Natural killer cell treated with Interleukin-12 subunit alpha and Interleukin-12 subunit beta and Interleukin-15 and Interleukin-18, amount 100 ng/mL, for 72 hours (primary cell): ENCODE measurements around the gene TRMO. TPM values are rescaled to one million over a fixed set of nuclear protein-coding genes. Genes with fewer than 3 reads are reported as not detected.
"Not testable (repeated sequence)": the region's sequence is repeated elsewhere in the genome, so short reads cannot be mapped to it uniquely, and the experiment has no call there.

Experiments used
- ATAC-seq, 2 donors: fragments of 150-1000 bp; cut with Tn5 transposase in 1 of 2; sonication (Bioruptor Pico), chemical (Tn5 transposase) in 1 of 2; 2 replicates each; pipeline ENCODE4 v1.10.0; 2021
- DNase-seq: peaks from one replicate; pipeline ENCODE4 v3.0.0; 2022; ENCODE audit warnings: low spot score
- H3K27ac Mint-ChIP-seq, 2 donors: 1 replicate in 1 of 2; 2 replicates in 1 of 2; pipeline ENCODE4 v1.8.0; 2022; ENCODE audit warnings: mixed read lengths in 2 of 2, mild to moderate bottlenecking in 1 of 2, moderate library complexity in 1 of 2
- H3K27me3 Mint-ChIP-seq, 2 donors: 1 replicate in 1 of 2; 2 replicates in 1 of 2; pipeline ENCODE4 v1.8.0; 2022; ENCODE audit warnings: mixed read lengths in 2 of 2
- H3K36me3 Mint-ChIP-seq: one replicate; pipeline ENCODE4 v1.8.0; 2022; ENCODE audit warnings: mixed read lengths
- H3K4me1 Mint-ChIP-seq, 2 donors: 1 replicate in 1 of 2; 2 replicates in 1 of 2; pipeline ENCODE4 v1.8.0; 2022; ENCODE audit warnings: low read depth in 2 of 2, mixed read lengths in 2 of 2, mild to moderate bottlenecking in 1 of 2
- H3K4me3 Mint-ChIP-seq: one replicate; pipeline ENCODE4 v1.8.0; 2022; ENCODE audit warnings: mixed read lengths
- H3K9me3 Mint-ChIP-seq: 2 replicates; pipeline ENCODE4 v1.8.0; 2022; ENCODE audit warnings: mixed read lengths
- total RNA-seq, 2 donors: library from RNA; stranded (reverse); gene quantifications; one replicate each; pipeline ENCODE4 v1.2.3, GENCODE V29; 2022

Gene TRMO, protein sequence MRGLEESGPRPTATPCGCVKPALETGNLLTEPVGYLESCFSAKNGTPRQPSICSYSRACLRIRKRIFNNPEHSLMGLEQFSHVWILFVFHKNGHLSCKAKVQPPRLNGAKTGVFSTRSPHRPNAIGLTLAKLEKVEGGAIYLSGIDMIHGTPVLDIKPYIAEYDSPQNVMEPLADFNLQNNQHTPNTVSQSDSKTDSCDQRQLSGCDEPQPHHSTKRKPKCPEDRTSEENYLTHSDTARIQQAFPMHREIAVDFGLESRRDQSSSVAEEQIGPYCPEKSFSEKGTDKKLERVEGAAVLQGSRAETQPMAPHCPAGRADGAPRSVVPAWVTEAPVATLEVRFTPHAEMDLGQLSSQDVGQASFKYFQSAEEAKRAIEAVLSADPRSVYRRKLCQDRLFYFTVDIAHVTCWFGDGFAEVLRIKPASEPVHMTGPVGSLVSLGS
- 10 to 100 TPM; 13.8 to 18.2 TPM for total RNA-seq

DNA sequence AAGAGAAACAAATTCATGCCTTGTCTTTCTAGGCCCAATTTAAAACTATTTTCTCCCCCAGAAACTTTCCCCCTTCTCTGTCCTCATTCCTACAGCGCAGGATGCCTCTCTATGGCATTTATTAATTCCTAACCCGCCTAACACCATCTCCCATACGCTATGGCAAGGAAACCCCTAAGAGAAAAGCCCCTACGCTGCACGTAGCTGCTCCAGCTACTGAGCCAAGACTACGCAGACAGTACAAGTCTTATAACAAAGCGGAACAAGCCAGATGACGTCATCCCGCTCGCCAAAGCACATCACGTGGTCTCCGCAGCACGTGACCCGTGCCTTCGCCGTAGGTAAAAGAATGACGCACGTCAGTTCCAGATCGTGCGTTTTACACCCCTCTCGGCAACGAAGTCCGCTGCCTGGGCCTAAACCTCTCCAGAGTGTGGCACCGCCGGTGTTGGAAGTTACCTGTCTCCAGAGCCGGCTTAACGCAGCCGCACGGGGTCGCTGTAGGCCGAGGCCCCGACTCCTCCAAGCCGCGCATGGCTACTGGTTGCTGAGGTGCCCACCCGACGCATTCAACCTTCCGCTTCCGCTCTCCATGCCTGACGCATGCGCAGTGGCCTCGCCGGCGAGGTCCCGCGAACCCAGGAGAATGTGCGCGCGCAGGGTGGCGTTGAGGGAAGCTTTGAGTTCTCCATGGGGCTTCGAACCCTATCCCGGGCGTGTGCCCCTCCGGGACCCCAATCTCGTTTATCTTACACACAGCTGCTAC, at the start of gene TRMO:
TRMO (minus strand) TSS at position 542 of the 766 bp plus-strand sequence; CDS start at position 535, 7 bp downstream.
- Mint-ChIP-seq H3K27ac (peak within 1 kb of the TSS; percentile 93 to 95), H3K27me3 (no peaks in the 10 kb centered on the region), H3K9me3 (no peaks in the 10 kb centered on the region), H3K4me1 (peaks cover 19 to 44% of the 10 kb centered on the region in 2 donors), H3K4me3 (peak within 1 kb of the TSS; percentile 89), H3K36me3 (no peaks in the 10 kb centered on the region)
- DNase-seq (peak; percentile 98), ATAC-seq (peak; percentile 94 to 96)

DNA sequence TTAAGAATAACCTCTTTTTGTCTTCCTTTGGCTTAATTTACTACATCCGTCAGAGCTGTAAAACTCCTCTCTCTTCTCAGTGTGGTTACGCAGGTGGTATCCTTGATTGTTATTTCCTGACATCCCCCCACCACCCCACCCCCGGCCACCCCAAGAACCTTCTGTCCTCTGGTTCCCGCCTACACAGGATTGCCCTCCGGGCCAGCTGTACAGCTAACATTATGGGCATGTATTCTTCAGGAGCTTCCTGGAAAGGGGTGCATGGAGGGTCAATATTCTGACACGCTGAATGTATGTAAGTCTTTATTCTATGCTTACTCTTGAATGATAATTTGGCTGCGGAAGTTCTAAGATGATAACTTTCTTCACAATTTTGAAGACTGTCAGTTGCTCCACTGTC, 47.9 kb upstream of the TRMO start:
- DNase-seq: no peak
- no peaks in the 10 kb centered on the region for H3K36me3 Mint-ChIP-seq

DNA sequence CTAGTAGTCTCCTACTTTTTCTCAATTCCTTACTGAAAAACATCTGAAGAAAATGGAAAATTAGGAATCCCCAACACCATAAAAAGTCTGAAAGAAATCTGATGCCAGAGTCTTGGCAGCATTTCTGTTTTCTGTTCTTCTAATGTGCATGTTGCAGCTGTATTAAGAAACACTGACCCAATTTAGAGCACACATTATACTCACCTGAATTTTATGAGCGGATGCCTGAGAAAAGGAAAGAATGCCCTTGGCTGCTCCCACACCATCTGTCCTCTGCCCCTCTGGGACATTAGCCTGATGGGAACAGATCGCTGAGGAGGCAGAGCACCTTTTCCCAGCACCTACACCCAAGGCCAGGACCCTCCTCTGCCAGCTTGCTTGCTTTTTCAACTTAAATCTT, 46.7 kb upstream of the TRMO start:
- H3K4me3 Mint-ChIP-seq: no peak overlapping the region
- no peaks in the 10 kb centered on the region for H3K9me3 Mint-ChIP-seq
- peaks cover 6 to 17% of the 10 kb centered on the region in 2 donors for H3K27me3 Mint-ChIP-seq
- no peak for ATAC-seq
- no peaks in the 10 kb centered on the region for H3K4me1 Mint-ChIP-seq
- no peak overlapping the region for H3K27ac Mint-ChIP-seq
- no peak for DNase-seq
- no peaks in the 10 kb centered on the region for H3K36me3 Mint-ChIP-seq

More for the DNA sequence above, 47.9 kb upstream of the TRMO start:
- Mint-ChIP-seq H3K4me3 (no peak overlapping the region), H3K27me3 (peaks cover 4 to 14% of the 10 kb centered on the region in 2 donors), H3K27ac (no peak overlapping the region), H3K9me3 (no peaks in the 10 kb centered on the region), H3K4me1 (no peaks in the 10 kb centered on the region)
- no peak for ATAC-seq

DNA sequence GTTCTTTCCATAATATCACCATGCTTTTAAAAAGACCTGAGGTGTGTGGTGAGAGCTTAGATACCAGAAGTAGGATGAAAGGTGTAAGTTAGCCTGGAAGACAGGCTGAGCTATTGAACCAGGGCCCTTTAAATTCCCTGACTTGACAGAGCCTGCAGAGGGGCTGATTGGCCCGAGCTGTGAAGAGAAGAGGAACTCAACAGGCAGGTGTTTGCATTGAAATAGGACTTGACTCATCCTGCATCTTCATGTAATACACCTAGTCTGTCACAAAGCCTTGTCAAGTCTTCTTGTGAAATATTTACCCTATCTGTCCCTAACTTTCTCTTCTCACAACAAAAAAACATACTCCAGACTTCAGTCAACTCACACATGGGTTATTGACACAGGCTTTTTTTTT, 44.2 kb upstream of the TRMO start:
- no peaks in the 10 kb centered on the region for H3K4me1 Mint-ChIP-seq
- no peak overlapping the region for H3K27ac Mint-ChIP-seq
- peaks cover 5 to 8% of the 10 kb centered on the region in 2 donors for H3K27me3 Mint-ChIP-seq
- no peaks in the 10 kb centered on the region for H3K9me3 Mint-ChIP-seq
- H3K36me3 Mint-ChIP-seq: no peaks in the 10 kb centered on the region
- H3K4me3 Mint-ChIP-seq: no peak overlapping the region
- ATAC-seq (no peak), DNase-seq (no peak)

DNA sequence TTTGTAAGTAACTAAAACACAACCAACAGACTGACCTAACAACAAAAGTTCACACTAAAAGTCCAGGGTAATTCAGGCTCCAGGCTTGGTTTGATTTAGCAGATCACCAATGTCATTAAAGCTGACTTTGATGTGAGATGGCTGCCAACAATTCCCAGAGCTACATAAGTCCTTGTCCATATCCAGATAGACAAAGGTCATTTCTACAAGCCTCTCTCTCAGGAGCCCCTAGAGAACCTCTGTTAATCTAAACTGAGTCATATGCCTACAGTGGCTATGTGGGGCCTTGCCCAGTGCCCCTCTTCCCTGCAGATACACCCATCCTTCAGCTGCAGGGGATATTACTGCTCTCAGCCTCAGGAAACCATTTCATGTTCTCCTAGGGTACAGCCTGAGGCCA, 42.6 kb upstream of the TRMO start:
- Mint-ChIP-seq H3K4me1 (no peaks in the 10 kb centered on the region), H3K27ac (no peak overlapping the region), H3K4me3 (no peak overlapping the region), H3K36me3 (no peaks in the 10 kb centered on the region), H3K9me3 (no peaks in the 10 kb centered on the region), H3K27me3 (peaks cover 5 to 8% of the 10 kb centered on the region in 2 donors)
- ATAC-seq: no peak
- no peak for DNase-seq

DNA sequence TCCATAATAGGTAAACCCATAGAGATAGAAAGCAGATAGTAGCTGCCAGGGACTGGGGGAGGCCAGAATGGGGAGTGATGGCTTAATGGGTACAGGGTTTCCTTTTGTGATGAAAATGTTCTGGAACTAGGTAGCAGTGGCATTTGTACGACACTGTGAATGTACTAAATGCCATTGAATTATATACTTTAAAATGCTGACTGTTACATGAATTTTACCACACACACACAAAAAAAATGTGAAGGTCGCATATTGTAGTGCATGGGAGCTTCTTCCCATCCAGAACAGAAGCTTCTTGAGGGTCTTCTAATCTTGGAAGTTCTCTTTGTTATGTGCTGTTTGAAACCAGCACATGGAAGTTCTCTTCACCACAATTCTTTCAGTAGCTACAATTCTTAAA, 40.9 kb upstream of the TRMO start:
- H3K27me3 Mint-ChIP-seq: peaks cover 5 to 8% of the 10 kb centered on the region in 2 donors
- DNase-seq (no peak), ATAC-seq (no peak)
- peaks cover 6 to 8% of the 10 kb centered on the region in 2 donors for H3K4me1 Mint-ChIP-seq
- no peaks in the 10 kb centered on the region for H3K9me3 Mint-ChIP-seq
- H3K27ac Mint-ChIP-seq: no peak overlapping the region
- no peaks in the 10 kb centered on the region for H3K36me3 Mint-ChIP-seq
- H3K4me3 Mint-ChIP-seq: no peak overlapping the region

DNA sequence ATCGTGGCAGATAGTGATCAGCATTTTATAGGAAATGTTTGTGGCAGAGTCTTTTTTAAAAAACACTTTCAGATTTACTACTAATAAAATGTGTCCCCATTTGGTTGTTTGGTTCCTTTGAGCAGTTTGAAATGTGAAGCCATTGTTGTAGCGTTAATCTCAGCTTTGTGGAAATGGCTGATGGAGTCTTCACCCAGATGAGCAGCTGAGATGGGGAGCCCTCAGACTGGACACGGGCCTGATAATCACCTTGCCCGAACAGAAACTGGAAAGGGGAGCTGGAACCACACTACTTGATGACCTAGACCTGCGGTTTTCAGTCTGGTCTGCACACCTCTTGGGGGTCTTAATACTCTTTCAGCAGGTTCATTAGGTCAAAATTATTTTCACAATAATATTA, 40.3 kb upstream of the TRMO start:
- no peak overlapping the region for H3K27ac Mint-ChIP-seq
- ATAC-seq: no peak
- H3K4me3 Mint-ChIP-seq: no peak overlapping the region
- no peaks in the 10 kb centered on the region for H3K9me3 Mint-ChIP-seq
- H3K27me3 Mint-ChIP-seq: peaks cover 5 to 8% of the 10 kb centered on the region in 2 donors
- H3K4me1 Mint-ChIP-seq: peaks cover 6 to 8% of the 10 kb centered on the region in 2 donors
- no peaks in the 10 kb centered on the region for H3K36me3 Mint-ChIP-seq
- no peak for DNase-seq

DNA sequence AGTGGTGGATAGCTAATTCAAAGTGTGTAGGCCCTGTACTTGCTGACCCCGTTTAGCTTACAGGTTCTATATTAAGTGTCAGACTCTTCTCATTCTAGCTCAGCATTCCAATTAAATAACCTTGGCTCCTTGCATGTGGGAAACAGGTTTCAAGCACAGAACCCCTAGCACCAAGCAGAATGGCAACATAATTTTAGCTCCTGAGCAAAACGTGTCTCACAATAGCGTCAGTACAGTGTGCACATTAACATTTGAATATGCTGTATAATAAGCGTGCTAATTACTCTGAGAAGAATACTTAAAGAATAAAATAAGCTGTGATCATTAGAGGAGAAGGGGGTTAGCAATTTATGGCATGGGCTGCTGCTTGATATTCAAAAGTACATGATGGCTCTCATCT, 39.8 kb upstream of the TRMO start:
- Mint-ChIP-seq H3K27me3 (peaks cover 5 to 8% of the 10 kb centered on the region in 2 donors), H3K4me3 (no peak overlapping the region), H3K9me3 (no peaks in the 10 kb centered on the region), H3K4me1 (peaks cover 6 to 8% of the 10 kb centered on the region in 2 donors), H3K27ac (no peak overlapping the region), H3K36me3 (no peaks in the 10 kb centered on the region)
- no peak for DNase-seq
- ATAC-seq: no peak

DNA sequence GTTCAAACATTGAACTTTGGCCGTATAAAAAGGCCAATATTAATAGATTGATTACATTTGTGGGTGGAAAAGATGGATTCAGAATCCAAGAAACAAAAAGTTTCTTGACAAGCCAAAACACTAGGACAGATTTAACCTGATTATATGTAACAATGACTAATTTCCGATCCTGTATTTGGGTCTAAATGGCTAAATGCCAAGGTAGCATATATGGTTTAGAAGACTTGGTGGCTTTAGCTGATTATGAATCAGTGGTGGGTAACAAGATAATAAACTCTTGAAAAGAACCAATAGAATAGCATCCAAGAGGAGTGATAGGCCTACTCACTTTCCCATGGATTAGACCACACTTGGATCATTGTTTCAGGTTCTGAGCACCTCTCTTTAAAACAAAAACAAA, 39.1 kb upstream of the TRMO start:
- Mint-ChIP-seq H3K4me1 (peaks cover 6 to 8% of the 10 kb centered on the region in 2 donors), H3K9me3 (no peaks in the 10 kb centered on the region), H3K27ac (no peak overlapping the region), H3K27me3 (peaks cover 5 to 8% of the 10 kb centered on the region in 2 donors), H3K36me3 (no peaks in the 10 kb centered on the region), H3K4me3 (no peak overlapping the region)
- DNase-seq (no peak), ATAC-seq (no peak)

DNA sequence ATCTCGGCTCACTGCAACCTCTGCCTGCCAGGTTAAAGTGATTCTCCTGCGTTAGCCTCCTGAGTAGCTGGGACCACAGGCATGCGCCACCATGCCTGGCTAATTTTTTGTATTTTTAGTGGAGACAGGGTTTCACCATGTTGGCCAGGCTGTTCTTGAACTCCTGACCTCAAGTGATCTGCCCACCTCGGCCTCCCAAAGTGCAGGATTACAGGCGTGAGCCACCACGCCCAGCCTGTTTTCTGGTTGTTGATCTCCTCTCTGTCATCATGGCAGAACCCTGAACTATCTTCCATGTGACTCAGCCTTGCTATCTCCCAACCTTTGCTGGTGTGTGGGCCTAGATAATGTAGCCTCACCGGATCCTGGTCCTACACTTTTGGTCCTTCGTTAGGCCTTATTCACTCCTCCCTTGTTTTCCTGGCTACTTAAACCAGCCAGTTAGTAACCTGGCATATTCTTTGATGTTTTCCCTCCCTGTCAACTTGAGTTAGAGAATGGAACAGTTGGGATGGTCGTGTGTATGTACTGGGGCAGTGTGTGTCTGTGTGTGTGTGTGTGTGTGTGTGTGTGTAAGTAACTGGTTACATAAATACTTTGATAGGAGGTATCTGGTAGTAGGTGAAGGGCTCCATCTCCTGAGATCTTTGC, 38.5 kb upstream of the TRMO start:
- not testable (repeated sequence) for ATAC-seq, H3K9me3 Mint-ChIP-seq, H3K27ac Mint-ChIP-seq, H3K27me3 Mint-ChIP-seq, H3K4me1 Mint-ChIP-seq, H3K36me3 Mint-ChIP-seq, H3K4me3 Mint-ChIP-seq, DNase-seq

DNA sequence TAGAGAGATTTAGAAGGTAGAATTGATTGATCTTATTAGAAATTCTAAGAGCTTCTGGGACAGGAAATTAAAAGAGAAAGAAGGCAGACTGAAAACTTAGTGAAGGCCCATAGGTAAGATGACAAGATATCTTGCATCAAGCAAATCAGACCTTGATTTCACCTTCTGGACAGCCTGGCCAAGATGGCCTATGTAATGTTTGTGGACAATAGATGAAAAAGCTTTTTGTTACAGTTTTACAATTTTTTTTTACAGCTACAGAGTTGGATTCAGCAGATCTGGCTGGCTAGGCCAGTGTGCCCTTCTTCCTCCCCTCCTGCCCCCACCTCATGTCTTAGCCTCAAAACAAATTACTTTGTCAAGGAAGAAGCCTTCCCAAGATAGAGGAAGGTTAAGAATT, 37.3 kb upstream of the TRMO start:
- Mint-ChIP-seq H3K4me1 (peaks cover 6 to 8% of the 10 kb centered on the region in 2 donors), H3K4me3 (no peak overlapping the region), H3K9me3 (no peaks in the 10 kb centered on the region), H3K27me3 (peaks cover 5 to 8% of the 10 kb centered on the region in 2 donors), H3K36me3 (no peaks in the 10 kb centered on the region), H3K27ac (peak overlapping the region in 1 of 2 donors; percentile 48)
- DNase-seq (no peak), ATAC-seq (no peak)

DNA sequence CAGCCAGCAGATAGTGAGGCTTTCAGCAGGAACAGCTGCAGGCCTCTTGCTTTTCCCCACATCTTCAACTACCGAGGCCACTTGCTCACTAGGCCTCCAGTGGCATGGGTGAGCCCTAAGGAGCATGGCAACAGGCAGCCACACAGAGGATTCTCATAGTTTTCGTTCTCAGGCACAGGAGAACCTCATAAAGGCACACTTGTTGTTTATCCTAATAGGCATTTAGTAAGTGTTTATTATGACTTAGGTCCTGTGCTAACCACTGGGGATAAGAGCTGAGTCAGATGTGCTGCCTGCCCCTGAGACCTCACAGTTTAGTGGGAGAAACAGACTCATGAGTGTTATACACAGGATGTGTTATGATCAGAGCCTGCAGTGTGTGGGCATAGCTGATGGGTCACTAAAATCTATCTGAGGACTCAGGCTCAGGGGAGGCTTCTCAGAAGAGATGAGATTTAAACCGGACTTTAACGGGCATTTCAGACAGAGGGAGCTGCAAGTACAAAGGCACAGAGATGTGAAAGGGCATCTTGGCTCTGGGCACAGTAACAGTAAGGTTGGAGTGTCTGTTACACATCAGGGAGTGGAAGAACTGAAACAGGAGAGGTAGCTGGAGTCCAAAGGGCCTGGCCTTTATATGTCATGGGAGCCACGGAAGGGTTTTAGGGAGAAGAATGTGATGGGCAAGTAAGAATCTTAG, 36.7 kb upstream of the TRMO start:
- Mint-ChIP-seq H3K9me3 (no peaks in the 10 kb centered on the region), H3K27ac (peak overlapping the region in 1 of 2 donors; percentile 48), H3K4me3 (peak overlapping the region; percentile 30), H3K4me1 (peaks cover 6 to 8% of the 10 kb centered on the region in 2 donors), H3K27me3 (peaks cover 1 to 3% of the 10 kb centered on the region in 2 donors), H3K36me3 (no peaks in the 10 kb centered on the region)
- peak; percentile 68 to 83 for ATAC-seq
- DNase-seq: no peak

DNA sequence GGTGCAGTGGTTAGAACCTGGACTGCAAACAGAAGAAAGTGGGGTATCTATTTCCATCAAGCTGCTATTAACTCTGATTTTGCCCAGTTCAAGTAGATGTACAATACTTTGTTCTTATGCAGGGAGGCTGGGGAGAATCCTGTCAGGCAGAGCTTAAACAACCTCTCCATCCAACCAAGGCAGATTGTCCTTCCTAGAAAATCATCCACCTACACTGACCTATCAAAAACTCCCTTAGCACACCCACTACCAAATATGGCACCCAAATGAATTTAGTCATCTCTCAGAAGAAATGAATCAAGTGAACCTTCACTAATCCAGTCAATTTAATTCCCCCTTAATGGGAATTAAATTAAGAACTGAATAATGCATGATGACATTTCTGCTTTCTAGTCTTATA, 34.0 kb upstream of the TRMO start:
- ATAC-seq: no peak
- Mint-ChIP-seq H3K27me3 (no peaks in the 10 kb centered on the region), H3K4me1 (peaks cover 6 to 8% of the 10 kb centered on the region in 2 donors), H3K9me3 (no peaks in the 10 kb centered on the region), H3K27ac (no peak overlapping the region), H3K36me3 (no peaks in the 10 kb centered on the region), H3K4me3 (no peak overlapping the region)
- DNase-seq: no peak
